Measurements from ENCODE around the gene AP2M1. TPM values are rescaled to one million over a fixed set of nuclear protein-coding genes. Genes with fewer than 3 reads are reported as not detected.
A peak's percentile ranks its signal among the peaks of the same experiment; 100 is the strongest.

Gene AP2M1
- total RNA-seq, 2 donors from 2014 or later, result 211 to 219 TPM

- ATAC-seq (peak; percentile 4), DNase-seq (no peak)
- intact Hi-C loops (cut with DNase I, micrococcal nuclease), result no loop called here
Observed at GRCh38 chr3:184175506-184175905, 851 bp downstream of the AP2M1 start.

- no peak for ATAC-seq
- intact Hi-C loops (cut with DNase I, micrococcal nuclease), result no loop called here
- DNase-seq, result no peak
Observed at GRCh38 chr3:184175981-184176376, 1.3 kb downstream of the AP2M1 start.

- intact Hi-C loops (cut with DNase I, micrococcal nuclease), result no loop called here
- ATAC-seq, result no peak
- peak; percentile 48 to 57 for DNase-seq
Observed at GRCh38 chr3:184176377-184177330, 2.0 kb downstream of the AP2M1 start.

GRCh38 chr3:184177331-184177731 is 2.7 kb downstream of the AP2M1 start:
- no peak for ATAC-seq
- intact Hi-C loops (cut with DNase I, micrococcal nuclease), result no loop called here
- no peak for DNase-seq

GRCh38 chr3:184177767-184178306 is 3.2 kb downstream of the AP2M1 start:
- intact Hi-C loops (cut with DNase I, micrococcal nuclease), result no loop called here
- ATAC-seq (no peak), DNase-seq (no peak)

- intact Hi-C loops (cut with DNase I, micrococcal nuclease), result no loop called here
- DNase-seq, result no peak
- ATAC-seq, result no peak
Observed at GRCh38 chr3:184178521-184179138, 4.0 kb downstream of the AP2M1 start.

GRCh38 chr3:184180165-184180564 is 5.5 kb downstream of the AP2M1 start:
- DNase-seq (no peak), ATAC-seq (no peak)
- intact Hi-C loops (cut with DNase I, micrococcal nuclease), result no loop called here

GRCh38 chr3:184181596-184181995 is 6.9 kb downstream of the AP2M1 start:
- DNase-seq (no peak), ATAC-seq (no peak)
- intact Hi-C loops (cut with DNase I, micrococcal nuclease), result no loop called here

GRCh38 chr3:184183679-184184078 is 9.0 kb downstream of the AP2M1 start:
- intact Hi-C loops (cut with DNase I, micrococcal nuclease), result no loop called here
- no peak for ATAC-seq

GRCh38 chr3:184184546-184185230 is 10.0 kb downstream of the AP2M1 start:
- no peak for ATAC-seq
- intact Hi-C loops (cut with DNase I, micrococcal nuclease), result no loop called here
- no peak for DNase-seq

More at GRCh38 chr3:184183679-184184078, 9.0 kb downstream of the AP2M1 start:
- no peak for DNase-seq

GRCh38 chr3:184185461-184186183 is 11.0 kb downstream of the AP2M1 start:
- intact Hi-C loops (cut with DNase I, micrococcal nuclease), result no loop called here
- ATAC-seq, result peak; percentile 95
- DNase-seq, result peak; percentile 99

GRCh38 chr3:184186184-184186901 is 11.7 kb downstream of the AP2M1 start, which contains the start of gene ABCF3:
Gene ABCF3, plus strand, starts transcription at chr3:184186199. Its CDS starts 9 bp downstream, at chr3:184186208.
- ATAC-seq (peak; percentile 59), DNase-seq (peak; percentile 52 to 68)
- intact Hi-C loops (cut with DNase I, micrococcal nuclease), result no loop called here

GRCh38 chr3:184186902-184187207 is 12.2 kb downstream of the AP2M1 start:
- intact Hi-C loops (cut with DNase I, micrococcal nuclease), result no loop called here
- no peak for ATAC-seq
- no peak for DNase-seq

- ATAC-seq (no peak), DNase-seq (no peak)
- intact Hi-C loops (cut with DNase I, micrococcal nuclease), result no loop called here
Observed at GRCh38 chr3:184188080-184188479, 13.4 kb downstream of the AP2M1 start.

GRCh38 chr3:184189421-184189820 is 14.8 kb downstream of the AP2M1 start:
- ATAC-seq, result no peak
- no peak for DNase-seq
- intact Hi-C loops (cut with DNase I, micrococcal nuclease), result no loop called here

GRCh38 chr3:184192889-184193288 is 18.2 kb downstream of the AP2M1 start:
- intact Hi-C loops (cut with DNase I, micrococcal nuclease), result no loop called here
- DNase-seq, result no peak
- ATAC-seq, result no peak

- no peak for DNase-seq
- ATAC-seq, result no peak
- intact Hi-C loops (cut with DNase I, micrococcal nuclease), result no loop called here
Observed at GRCh38 chr3:184193991-184194539, 19.4 kb downstream of the AP2M1 start.

GRCh38 chr3:184196536-184196935 is 21.9 kb downstream of the AP2M1 start:
- intact Hi-C loops (cut with DNase I, micrococcal nuclease), result no loop called here
- peak; percentile 12 for ATAC-seq
- no peak for DNase-seq
